GM13977 (cell line): Measurements from ENCODE around the gene ACTL7A.

ENCODE experiments used
- DNase-seq: peaks from one replicate; pipeline ENCODE4 v3.0.0; 2012; ENCODE audit warnings: low spot score
- in situ Hi-C: fragments of 300-500 bp; cut with MboI; formaldehyde crosslinking; loops from one replicate; pipeline ENCODE4 v1.12.0; 2022; ENCODE audit warnings: low sequenced_read_pairs, low pct_unique_long_range_greater_than_20kb, mixed read lengths, inconsistent platforms; ENCODE audit not compliant: unreplicated experiment
- TF ChIP-seq, protein P1 (sequence below): IDR thresholded peaks from 2 replicates; pipeline ENCODE4 v1.5.1; 2012; ENCODE audit warnings: mild to moderate bottlenecking, control low read depth; ENCODE audit not compliant: insufficient read depth; ENCODE audit errors: extremely low read depth, missing control alignments

Gene ACTL7A

DNA sequence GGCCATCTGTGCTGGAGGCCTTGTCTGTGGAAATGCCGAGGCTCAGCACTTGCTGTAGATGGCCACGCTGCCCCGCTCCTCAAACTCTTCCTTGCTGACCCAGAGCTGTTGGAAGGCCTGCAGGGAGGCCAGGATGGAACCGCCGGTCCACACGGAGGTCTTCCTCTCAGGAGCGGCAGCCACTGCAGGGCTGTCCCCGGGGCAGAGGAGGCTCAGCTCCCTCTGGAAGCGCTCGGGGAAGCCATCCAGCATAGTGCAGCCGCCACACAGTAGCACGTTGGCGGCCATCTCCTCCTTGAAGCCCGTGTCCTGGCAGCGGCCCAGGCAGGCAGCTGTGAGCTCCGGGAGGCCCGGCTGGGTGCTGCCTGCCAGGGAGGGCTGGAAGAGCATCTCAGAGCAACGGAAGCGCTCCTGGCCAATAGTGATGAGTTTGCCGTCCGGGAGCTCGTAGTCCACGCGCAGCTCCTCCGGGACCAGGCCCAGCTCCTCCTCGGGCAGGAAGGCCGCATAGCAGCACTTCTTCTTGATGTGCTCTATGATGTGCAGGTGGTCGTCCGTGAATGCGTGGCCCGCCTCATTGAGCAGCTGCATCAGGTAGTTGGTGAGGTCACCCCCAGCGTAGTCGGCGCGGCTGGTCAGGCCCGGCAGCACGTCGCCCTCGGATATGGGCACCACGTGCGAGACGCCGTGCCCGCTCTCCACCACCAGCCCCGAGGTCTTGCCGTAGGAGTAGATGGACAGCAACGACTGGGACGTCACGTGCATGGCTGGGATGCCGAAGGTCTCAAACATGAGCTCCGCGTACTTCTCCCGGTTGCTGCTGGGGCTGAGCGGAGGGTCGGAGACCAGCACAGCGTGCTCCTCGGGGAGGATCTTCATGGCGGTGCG, 7.2 kb upstream of the ACTL7A start:
- TF ChIP-seq, protein P1, sequence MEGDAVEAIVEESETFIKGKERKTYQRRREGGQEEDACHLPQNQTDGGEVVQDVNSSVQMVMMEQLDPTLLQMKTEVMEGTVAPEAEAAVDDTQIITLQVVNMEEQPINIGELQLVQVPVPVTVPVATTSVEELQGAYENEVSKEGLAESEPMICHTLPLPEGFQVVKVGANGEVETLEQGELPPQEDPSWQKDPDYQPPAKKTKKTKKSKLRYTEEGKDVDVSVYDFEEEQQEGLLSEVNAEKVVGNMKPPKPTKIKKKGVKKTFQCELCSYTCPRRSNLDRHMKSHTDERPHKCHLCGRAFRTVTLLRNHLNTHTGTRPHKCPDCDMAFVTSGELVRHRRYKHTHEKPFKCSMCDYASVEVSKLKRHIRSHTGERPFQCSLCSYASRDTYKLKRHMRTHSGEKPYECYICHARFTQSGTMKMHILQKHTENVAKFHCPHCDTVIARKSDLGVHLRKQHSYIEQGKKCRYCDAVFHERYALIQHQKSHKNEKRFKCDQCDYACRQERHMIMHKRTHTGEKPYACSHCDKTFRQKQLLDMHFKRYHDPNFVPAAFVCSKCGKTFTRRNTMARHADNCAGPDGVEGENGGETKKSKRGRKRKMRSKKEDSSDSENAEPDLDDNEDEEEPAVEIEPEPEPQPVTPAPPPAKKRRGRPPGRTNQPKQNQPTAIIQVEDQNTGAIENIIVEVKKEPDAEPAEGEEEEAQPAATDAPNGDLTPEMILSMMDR, result no peak
- in situ Hi-C loops, result no loop called here
- no peak for DNase-seq

DNA sequence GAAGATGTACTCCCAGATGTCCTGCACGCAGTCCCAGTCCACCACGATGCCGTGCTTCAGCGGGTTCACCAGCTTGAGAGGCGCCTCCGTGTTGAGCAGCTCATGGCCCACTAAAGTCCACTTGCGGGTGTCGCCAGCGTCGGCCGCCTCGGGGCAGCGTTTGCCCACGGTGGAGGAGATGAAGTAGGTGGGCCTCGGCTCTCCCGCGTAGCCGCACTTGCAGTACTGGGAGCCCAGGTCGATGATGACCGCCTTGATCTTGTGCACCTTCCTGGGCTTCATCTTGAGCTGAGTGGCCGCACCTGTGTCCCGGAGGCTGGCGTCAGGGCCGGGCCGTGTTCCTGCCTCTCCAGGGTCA, 6.6 kb upstream of the ACTL7A start:
- TF ChIP-seq, protein P1, result no peak
- DNase-seq, result no peak
- in situ Hi-C loops, result no loop called here

DNA sequence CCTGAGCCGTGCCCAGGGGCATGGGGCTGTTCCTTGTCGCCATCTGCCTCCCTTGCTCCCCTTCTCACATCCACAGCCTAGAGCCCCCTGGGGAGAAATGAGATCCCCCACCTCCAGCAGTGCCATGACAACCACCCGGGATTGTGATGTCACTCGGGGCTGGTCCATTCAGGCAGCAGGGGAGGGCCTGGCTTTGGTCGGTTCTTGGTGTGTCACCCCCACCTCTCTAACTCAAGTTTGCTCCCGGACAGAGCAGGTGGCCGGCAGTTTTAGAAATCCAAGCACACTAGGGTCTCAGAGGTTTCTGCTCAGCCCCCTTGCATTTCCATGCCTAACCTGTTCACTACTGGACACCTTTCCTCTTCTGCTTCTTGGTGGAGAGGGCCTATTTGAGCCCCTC, 6.2 kb upstream of the ACTL7A start, which contains the start of gene ACTL7B:
Gene ACTL7B, minus strand, starts transcription at position 99 of the 400 bp plus-strand sequence. Its CDS starts 56 bp downstream, at position 43.
- in situ Hi-C loops, result no loop called here
- TF ChIP-seq, protein P1, result no peak
- DNase-seq, result no peak

DNA sequence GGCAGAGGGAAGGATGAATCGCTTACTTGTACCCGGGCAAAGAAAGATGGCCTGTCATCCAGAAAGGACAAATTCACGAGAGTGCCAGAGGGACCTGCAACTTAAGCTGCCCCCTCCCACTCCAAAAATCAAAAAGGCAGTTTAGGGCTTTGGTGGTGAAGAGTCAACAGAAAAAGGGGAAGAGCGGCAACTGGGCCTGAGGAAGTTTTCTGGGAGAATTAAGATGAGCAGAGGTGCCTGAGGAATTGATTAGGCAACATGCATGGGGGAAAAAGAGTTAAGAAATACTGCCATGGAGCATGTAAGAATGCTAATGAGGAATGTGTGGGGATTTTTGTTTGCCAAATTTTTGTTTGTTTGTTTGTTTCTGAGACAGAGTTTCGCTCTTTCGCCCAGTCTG, 4.5 kb upstream of the ACTL7A start:
- TF ChIP-seq, protein P1, result no peak
- in situ Hi-C loops, result no loop called here
- no peak for DNase-seq

DNA sequence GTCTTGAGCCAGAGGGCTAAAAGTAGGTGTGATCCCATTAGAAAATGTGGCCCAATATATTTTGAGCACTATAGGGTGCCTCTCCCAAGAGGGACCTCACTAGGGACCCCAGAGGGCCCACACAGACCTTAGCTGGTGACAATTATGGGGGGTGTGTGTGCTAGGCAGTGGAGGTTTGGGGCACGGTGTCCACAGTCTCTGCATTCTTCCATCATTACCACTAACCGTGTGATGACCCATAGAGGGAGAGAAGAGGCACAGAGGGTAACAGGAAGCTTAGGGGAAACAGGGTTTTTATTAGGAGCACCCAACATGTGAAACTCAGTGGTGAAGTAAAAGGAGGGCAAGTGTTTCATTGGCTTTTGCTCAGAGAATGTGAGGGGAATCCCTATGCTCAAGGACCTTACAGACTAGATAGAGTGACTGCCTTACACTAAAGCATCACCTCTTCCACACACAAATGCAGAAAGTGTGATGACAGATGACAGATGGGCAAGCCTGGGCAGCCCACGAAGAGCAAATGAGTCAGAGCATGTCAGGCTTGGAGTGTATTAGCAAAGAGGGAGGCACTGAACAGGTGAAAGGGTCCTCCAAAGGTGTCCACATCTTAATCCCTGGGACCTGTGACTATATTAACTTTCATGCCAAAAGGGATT, 2.5 kb upstream of the ACTL7A start:
- in situ Hi-C loops, result no loop called here
- DNase-seq, result peak; percentile 53
- TF ChIP-seq, protein P1, result no peak

DNA sequence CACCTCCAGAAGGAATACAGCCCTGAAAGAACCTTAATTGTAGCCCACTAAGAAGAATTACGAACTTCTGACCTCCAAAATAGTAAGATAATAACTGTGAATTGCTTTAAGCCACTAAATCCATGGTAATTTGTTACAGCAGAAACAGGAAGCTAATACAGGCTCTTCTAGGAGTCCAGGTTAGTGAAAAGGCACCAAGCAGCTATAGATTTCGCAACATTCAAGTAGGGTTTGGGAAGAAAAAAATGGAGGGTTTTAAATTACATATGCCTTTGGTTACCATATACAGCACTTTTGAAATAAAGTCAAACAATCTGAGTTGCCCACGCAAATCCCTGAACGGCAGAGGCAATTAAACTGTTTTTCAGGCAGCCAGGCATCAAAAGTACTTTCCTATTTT, 1.7 kb upstream of the ACTL7A start:
- TF ChIP-seq, protein P1, result no peak
- DNase-seq, result no peak
- in situ Hi-C loops, result no loop called here
